H1 (cell line): ENCODE data around the gene LGALS3. TPM values are rescaled to one million over a fixed set of nuclear protein-coding genes. Genes with fewer than 3 reads are reported as not detected.

Source experiments
- CHD2 ChIP-seq: IDR thresholded peaks from 2 replicates; pipeline ENCODE4 v1.6.1; 2012; ENCODE audit warnings: low read length, improper control_type of control experiment
- EGR1 ChIP-seq: IDR thresholded peaks from 2 replicates; pipeline ENCODE4 v1.6.1; 2011; ENCODE audit warnings: low read depth, low read length, borderline replicate concordance
- JUN ChIP-seq: IDR thresholded peaks from 2 replicates; pipeline ENCODE4 v1.6.1; 2011; ENCODE audit warnings: low read depth, mild to moderate bottlenecking, improper control_type of control experiment, low read length
- KDM1A ChIP-seq: fragments of 200-600, 300-600 bp; sonication (generic); IDR thresholded peaks from 2 replicates; pipeline ENCODE4 v1.7.1; 2016; ENCODE audit warnings: mild to moderate bottlenecking, low read length, borderline replicate concordance
- NANOG ChIP-seq: IDR thresholded peaks from 2 replicates; pipeline ENCODE4 v1.6.1; 2011; ENCODE audit warnings: low read length, low read depth, mild to moderate bottlenecking, inconsistent platforms; ENCODE audit not compliant: insufficient read depth, poor library complexity, severe bottlenecking
- RNF2 ChIP-seq: fragments of 200-900, 300-1000 bp; sonication (generic); IDR thresholded peaks from 2 replicates; pipeline ENCODE4 v1.7.1; 2016; ENCODE audit warnings: borderline replicate concordance, low read depth, mild to moderate bottlenecking, antibody characterized with exemption, low read length; ENCODE audit not compliant: poor library complexity, severe bottlenecking; ENCODE audit errors: missing control alignments
- polyA plus RNA-seq, 7 experiments: library from polyadenylated mRNA; depleted of rRNA in 3 of 7; stranded (reverse) in 5 of 7; unstranded in 2 of 7; fragments of >200 nt in 5 of 7; fragments of 200-250 nt in 2 of 7; gene quantifications; 1 replicate in 5 of 7; 2 replicates in 1 of 7; 4 replicates in 1 of 7; pipeline versions ENCODE4 v1.2.1 to v1.2.3, GENCODE V29; 2011 to 2013; ENCODE audit warnings: missing spikeins in 2 of 7, mixed read lengths in 2 of 7
- total RNA-seq: library from RNA; stranded (reverse); fragmentation: NEBNext Ultra II Directional; extraction: Animal tissue kit (Norgen Biotek cat#: 25700); gene quantifications from 2 replicates; pipeline ENCODE4 v1.2.1, GENCODE V29; 2021
- TF ChIP-seq, protein P1 (sequence below): fragments of 300-600 bp; sonication (generic); IDR thresholded peaks from 2 replicates; pipeline ENCODE4 v1.7.1; 2012; ENCODE audit warnings: low read length, moderate library complexity, mild to moderate bottlenecking, inconsistent platforms; ENCODE audit not compliant: insufficient replicate concordance

Gene LGALS3
- total and polyA plus RNA-seq, 2 of the 8 experiments (the other 6 are each of a cell fraction or from before 2014, with no cell fraction given): 9.7 to 14.5 TPM

- TF ChIP-seq, protein P1, sequence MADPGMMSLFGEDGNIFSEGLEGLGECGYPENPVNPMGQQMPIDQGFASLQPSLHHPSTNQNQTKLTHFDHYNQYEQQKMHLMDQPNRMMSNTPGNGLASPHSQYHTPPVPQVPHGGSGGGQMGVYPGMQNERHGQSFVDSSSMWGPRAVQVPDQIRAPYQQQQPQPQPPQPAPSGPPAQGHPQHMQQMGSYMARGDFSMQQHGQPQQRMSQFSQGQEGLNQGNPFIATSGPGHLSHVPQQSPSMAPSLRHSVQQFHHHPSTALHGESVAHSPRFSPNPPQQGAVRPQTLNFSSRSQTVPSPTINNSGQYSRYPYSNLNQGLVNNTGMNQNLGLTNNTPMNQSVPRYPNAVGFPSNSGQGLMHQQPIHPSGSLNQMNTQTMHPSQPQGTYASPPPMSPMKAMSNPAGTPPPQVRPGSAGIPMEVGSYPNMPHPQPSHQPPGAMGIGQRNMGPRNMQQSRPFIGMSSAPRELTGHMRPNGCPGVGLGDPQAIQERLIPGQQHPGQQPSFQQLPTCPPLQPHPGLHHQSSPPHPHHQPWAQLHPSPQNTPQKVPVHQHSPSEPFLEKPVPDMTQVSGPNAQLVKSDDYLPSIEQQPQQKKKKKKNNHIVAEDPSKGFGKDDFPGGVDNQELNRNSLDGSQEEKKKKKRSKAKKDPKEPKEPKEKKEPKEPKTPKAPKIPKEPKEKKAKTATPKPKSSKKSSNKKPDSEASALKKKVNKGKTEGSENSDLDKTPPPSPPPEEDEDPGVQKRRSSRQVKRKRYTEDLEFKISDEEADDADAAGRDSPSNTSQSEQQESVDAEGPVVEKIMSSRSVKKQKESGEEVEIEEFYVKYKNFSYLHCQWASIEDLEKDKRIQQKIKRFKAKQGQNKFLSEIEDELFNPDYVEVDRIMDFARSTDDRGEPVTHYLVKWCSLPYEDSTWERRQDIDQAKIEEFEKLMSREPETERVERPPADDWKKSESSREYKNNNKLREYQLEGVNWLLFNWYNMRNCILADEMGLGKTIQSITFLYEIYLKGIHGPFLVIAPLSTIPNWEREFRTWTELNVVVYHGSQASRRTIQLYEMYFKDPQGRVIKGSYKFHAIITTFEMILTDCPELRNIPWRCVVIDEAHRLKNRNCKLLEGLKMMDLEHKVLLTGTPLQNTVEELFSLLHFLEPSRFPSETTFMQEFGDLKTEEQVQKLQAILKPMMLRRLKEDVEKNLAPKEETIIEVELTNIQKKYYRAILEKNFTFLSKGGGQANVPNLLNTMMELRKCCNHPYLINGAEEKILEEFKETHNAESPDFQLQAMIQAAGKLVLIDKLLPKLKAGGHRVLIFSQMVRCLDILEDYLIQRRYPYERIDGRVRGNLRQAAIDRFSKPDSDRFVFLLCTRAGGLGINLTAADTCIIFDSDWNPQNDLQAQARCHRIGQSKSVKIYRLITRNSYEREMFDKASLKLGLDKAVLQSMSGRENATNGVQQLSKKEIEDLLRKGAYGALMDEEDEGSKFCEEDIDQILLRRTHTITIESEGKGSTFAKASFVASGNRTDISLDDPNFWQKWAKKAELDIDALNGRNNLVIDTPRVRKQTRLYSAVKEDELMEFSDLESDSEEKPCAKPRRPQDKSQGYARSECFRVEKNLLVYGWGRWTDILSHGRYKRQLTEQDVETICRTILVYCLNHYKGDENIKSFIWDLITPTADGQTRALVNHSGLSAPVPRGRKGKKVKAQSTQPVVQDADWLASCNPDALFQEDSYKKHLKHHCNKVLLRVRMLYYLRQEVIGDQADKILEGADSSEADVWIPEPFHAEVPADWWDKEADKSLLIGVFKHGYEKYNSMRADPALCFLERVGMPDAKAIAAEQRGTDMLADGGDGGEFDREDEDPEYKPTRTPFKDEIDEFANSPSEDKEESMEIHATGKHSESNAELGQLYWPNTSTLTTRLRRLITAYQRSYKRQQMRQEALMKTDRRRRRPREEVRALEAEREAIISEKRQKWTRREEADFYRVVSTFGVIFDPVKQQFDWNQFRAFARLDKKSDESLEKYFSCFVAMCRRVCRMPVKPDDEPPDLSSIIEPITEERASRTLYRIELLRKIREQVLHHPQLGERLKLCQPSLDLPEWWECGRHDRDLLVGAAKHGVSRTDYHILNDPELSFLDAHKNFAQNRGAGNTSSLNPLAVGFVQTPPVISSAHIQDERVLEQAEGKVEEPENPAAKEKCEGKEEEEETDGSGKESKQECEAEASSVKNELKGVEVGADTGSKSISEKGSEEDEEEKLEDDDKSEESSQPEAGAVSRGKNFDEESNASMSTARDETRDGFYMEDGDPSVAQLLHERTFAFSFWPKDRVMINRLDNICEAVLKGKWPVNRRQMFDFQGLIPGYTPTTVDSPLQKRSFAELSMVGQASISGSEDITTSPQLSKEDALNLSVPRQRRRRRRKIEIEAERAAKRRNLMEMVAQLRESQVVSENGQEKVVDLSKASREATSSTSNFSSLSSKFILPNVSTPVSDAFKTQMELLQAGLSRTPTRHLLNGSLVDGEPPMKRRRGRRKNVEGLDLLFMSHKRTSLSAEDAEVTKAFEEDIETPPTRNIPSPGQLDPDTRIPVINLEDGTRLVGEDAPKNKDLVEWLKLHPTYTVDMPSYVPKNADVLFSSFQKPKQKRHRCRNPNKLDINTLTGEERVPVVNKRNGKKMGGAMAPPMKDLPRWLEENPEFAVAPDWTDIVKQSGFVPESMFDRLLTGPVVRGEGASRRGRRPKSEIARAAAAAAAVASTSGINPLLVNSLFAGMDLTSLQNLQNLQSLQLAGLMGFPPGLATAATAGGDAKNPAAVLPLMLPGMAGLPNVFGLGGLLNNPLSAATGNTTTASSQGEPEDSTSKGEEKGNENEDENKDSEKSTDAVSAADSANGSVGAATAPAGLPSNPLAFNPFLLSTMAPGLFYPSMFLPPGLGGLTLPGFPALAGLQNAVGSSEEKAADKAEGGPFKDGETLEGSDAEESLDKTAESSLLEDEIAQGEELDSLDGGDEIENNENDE: no peak
- TF ChIP-seq KDM1A: no peak
- no peak for TF ChIP-seq CHD2
- no peak for TF ChIP-seq RNF2
- TF ChIP-seq JUN: no peak
- no peak for TF ChIP-seq EGR1
- TF ChIP-seq NANOG: no peak
These were observed 5.0 kb upstream of the LGALS3 start (continued) for GRCh38 chr14:55123852-55124639.
